Prostate gland (tissue), 2 donors: Measurements from ENCODE around the gene GRB7. TPM values are rescaled to one million over a fixed set of nuclear protein-coding genes. Genes with fewer than 3 reads are reported as not detected.
"Not testable (repeated sequence)": the region's sequence is repeated elsewhere in the genome, so short reads cannot be mapped to it uniquely, and the experiment has no call there.

Experiments
- DNase-seq: peaks from one replicate; pipeline ENCODE4 v3.0.0-alpha.2; 2019; ENCODE audit warnings: low spot score
- H3K27ac ChIP-seq, 2 donors: fragments of 200-600 bp; sonication (generic); 2 replicates each; pipeline ENCODE4 v1.5.1; 2017 to 2019
- H3K27me3 ChIP-seq: fragments of 200-600 bp; sonication (generic); replicated peaks from 2 replicates; pipeline ENCODE4 v1.5.1; 2019; ENCODE audit not compliant: insufficient read depth
- H3K36me3 ChIP-seq, 2 donors: fragments of 200-600 bp; sonication (generic); 1 replicate in 1 of 2; 2 replicates in 1 of 2; pipeline versions ENCODE4 v1.5.1 to v1.8.1; 2017 to 2019
- H3K4me1 ChIP-seq: fragments of 200-600 bp; sonication (generic); replicated peaks from 2 replicates; pipeline ENCODE4 v1.5.1; 2019
- H3K4me3 ChIP-seq, 2 donors: fragments of 200-600 bp; sonication (generic); 2 replicates each; pipeline ENCODE4 v1.5.1; 2017 to 2019
- H3K9me3 ChIP-seq: fragments of 200-600 bp; sonication (generic); 2 replicates; pipeline ENCODE4 v1.5.1; 2017
- CTCF ChIP-seq, 4 experiments: fragments of 200-600 bp in 2 of 4; fragments of 450-650 bp in 2 of 4; sonication (generic) in 2 of 4; IDR thresholded peaks; 1 replicate in 3 of 4; 2 replicates in 1 of 4; pipeline ENCODE4 v1.5.1; 2016 to 2019; ENCODE audit warnings: antibody characterized with exemption in 4 of 4, mild to moderate bottlenecking in 2 of 4, moderate library complexity in 2 of 4
- POLR2A ChIP-seq: fragments of 450-650 bp; IDR thresholded peaks from one replicate; pipeline ENCODE4 v1.6.1; 2016; ENCODE audit warnings: antibody characterized with exemption, mild to moderate bottlenecking
- POLR2AphosphoS5 ChIP-seq: sonication (generic); formaldehyde crosslinking; IDR thresholded peaks from one replicate; pipeline ENCODE4 v1.6.1; 2017; ENCODE audit warnings: antibody characterized with exemption
- WGBS: methylation state at CpG from one replicate; pipeline ENCODE4 v1.1.5; 2018; 5-methylcytosine and 5-hydroxymethylcytosine counted together
- intact Hi-C: fragments of 100-400 bp; cut with DNase I; formaldehyde crosslinking; loops from one replicate; pipeline ENCODE4 v1.14.2; 2022
- total RNA-seq, 2 donors: library from RNA; depleted of rRNA; stranded (reverse); fragments of >200 nt; gene quantifications; one replicate each; pipeline ENCODE4 v1.1.0, GENCODE V29; 2016

The GRB7 gene
- total RNA-seq, 2 donors from 2014 or later, result 25.7 to 32.6 TPM

GRCh38 chr17:39747745-39748144 is 10.0 kb downstream of the GRB7 start:
- H3K27me3 ChIP-seq, result no peaks in the 10 kb centered on the region
- 97% methylated on average over 4 of the region's 4 CpGs for WGBS
- intact Hi-C loops, result no loop called here
- DNase-seq, result no peak
- no peak overlapping the region for H3K27ac ChIP-seq
- H3K4me1 ChIP-seq, result no peaks in the 10 kb centered on the region
- no peaks in the 10 kb centered on the region for H3K9me3 ChIP-seq
- TF ChIP-seq POLR2AphosphoS5, result no peak
- no peak for TF ChIP-seq CTCF (IDR thresholded peaks at IDR 0.05)
- TF ChIP-seq POLR2A, result no peak
- H3K36me3 ChIP-seq, result no peaks in the 10 kb centered on the region
- no peak overlapping the region for H3K4me3 ChIP-seq

GRCh38 chr17:39748444-39749034 is 10.8 kb downstream of the GRB7 start:
- H3K4me1 ChIP-seq, H3K4me3 ChIP-seq, H3K36me3 ChIP-seq, H3K27me3 ChIP-seq, DNase-seq, intact Hi-C loops, H3K27ac ChIP-seq, H3K9me3 ChIP-seq: not testable (repeated sequence)
- 93% methylated on average over 8 of the region's 8 CpGs for WGBS

DNA sequence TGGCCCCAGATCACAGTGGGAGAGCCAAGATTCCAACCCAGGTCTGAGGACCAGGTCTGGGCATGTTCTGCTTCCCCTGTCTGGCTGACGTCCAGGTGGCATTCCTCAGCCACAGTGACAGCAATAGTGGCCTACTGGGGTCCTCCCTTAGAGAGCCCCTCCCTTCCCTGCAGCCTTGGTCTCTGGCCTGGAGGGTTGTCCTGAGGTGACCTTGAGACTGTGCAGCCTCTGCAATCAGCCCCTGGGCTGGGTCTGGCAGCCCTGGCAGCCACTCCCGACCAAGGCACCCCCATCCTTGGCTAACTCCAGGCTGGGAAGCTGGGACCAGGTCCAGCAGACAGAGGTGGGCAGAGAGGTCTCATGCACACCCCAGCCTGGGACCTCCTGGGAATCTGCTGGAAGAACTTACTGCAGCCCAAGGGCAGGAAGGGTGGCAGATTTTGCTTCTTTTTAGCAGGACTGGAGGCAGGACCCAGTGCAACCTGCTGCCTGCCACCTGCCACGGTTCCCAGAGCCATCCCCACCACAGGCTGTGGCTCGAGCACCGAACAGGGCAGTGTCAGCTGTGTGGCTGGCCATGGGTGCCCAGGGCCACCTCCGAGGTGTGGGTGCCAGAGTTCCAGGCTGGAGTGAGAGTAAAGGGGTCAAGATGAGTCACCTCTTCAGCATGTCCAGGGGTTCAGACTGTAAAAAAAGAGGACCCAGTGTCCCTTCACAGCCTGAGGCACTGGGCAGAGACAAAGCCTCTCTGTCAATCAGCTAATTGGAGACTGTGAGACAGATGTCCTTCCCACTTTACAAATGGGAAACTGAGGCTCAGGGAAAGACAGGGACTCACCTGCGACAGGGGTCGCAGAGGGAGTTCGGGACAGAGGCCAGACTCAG is 12.6 kb downstream of the GRB7 start:
- Histone ChIP-seq H3K27me3 (no peaks in the 10 kb centered on the region), H3K4me1 (no peaks in the 10 kb centered on the region), H3K27ac (no peak overlapping the region), H3K9me3 (no peaks in the 10 kb centered on the region), H3K36me3 (no peaks in the 10 kb centered on the region), H3K4me3 (no peak overlapping the region)
- WGBS, result 59% methylated on average over 9 of the region's 9 CpGs
- TF ChIP-seq POLR2A, result no peak
- TF ChIP-seq POLR2AphosphoS5, result no peak
- no peak for TF ChIP-seq CTCF (IDR thresholded peaks at IDR 0.05)
- DNase-seq, result peak; percentile 38
- intact Hi-C loops, result no loop called here

GRCh38 chr17:39751016-39751543 is 13.3 kb downstream of the GRB7 start:
- no peaks in the 10 kb centered on the region for H3K4me1 ChIP-seq
- no peak for DNase-seq
- no peak overlapping the region for H3K4me3 ChIP-seq
- no peaks in the 10 kb centered on the region for H3K27me3 ChIP-seq
- no peak overlapping the region for H3K27ac ChIP-seq
- no peaks in the 10 kb centered on the region for H3K9me3 ChIP-seq
- TF ChIP-seq CTCF (IDR thresholded peaks at IDR 0.05) (no peak), POLR2AphosphoS5 (no peak), POLR2A (no peak)
- H3K36me3 ChIP-seq, result no peaks in the 10 kb centered on the region
- intact Hi-C loops, result no loop called here
- WGBS, result 73% methylated on average over 5 of the region's 5 CpGs

GRCh38 chr17:39751637-39752036 is 13.9 kb downstream of the GRB7 start:
- WGBS, result 47% methylated on average over 10 of the region's 10 CpGs
- DNase-seq, result no peak
- TF ChIP-seq POLR2A (no peak), CTCF (IDR thresholded peaks at IDR 0.05) (no peak), POLR2AphosphoS5 (no peak)
- Histone ChIP-seq H3K27me3 (no peaks in the 10 kb centered on the region), H3K27ac (no peak overlapping the region), H3K4me3 (no peak overlapping the region), H3K4me1 (no peaks in the 10 kb centered on the region), H3K36me3 (no peaks in the 10 kb centered on the region), H3K9me3 (no peaks in the 10 kb centered on the region)
- intact Hi-C loops, result no loop called here
